Aorta (tissue), 5 donors: ENCODE results near the gene PIEZO2. TPM values are rescaled to one million over a fixed set of nuclear protein-coding genes. Genes with fewer than 3 reads are reported as not detected.
"Not testable (repeated sequence)": the region's sequence is repeated elsewhere in the genome, so short reads cannot be mapped to it uniquely, and the experiment has no call there.

ENCODE experiments used
- ATAC-seq: fragments of 200-7000 bp; cut with Tn5 transposase; one replicate; pipeline ENCODE4 v1.9.1; 2022; ENCODE audit warnings: moderate library complexity; ENCODE audit not compliant: low FRiP score
- DNase-seq, 2 donors: peaks; one replicate each; pipeline ENCODE4 v3.0.0-alpha.2; 2020
- H3K27ac ChIP-seq, 2 donors: one replicate each; pipeline ENCODE4 v1.5.1; 2013; ENCODE audit warnings: low read length in 2 of 2, mild to moderate bottlenecking in 2 of 2, moderate library complexity in 2 of 2, control low read depth in 1 of 2, inconsistent platforms in 1 of 2, low read depth in 1 of 2
- H3K27me3 ChIP-seq, 2 donors: one replicate each; pipeline ENCODE4 v1.6.1; 2013; ENCODE audit warnings: control low read depth in 1 of 2, low read length in 1 of 2, mild to moderate bottlenecking in 1 of 2, moderate library complexity in 1 of 2; ENCODE audit not compliant: insufficient read depth in 2 of 2, control insufficient read depth in 1 of 2
- H3K36me3 ChIP-seq, 2 donors: one replicate each; pipeline ENCODE4 v1.6.1; 2013; ENCODE audit warnings: control low read depth in 1 of 2, low read length in 1 of 2, mild to moderate bottlenecking in 1 of 2; ENCODE audit not compliant: insufficient read depth in 2 of 2, control insufficient read depth in 1 of 2
- H3K4me1 ChIP-seq, 2 donors: one replicate each; pipeline ENCODE4 v1.6.1; 2013; ENCODE audit warnings: low read length in 2 of 2, control low read depth in 1 of 2, mild to moderate bottlenecking in 1 of 2, moderate library complexity in 1 of 2; ENCODE audit not compliant: insufficient read depth in 2 of 2, control insufficient read depth in 1 of 2
- H3K4me3 ChIP-seq, 2 donors: one replicate each; pipeline ENCODE4 v1.5.1; 2013; ENCODE audit warnings: low read length in 2 of 2, control low read depth in 1 of 2, mild to moderate bottlenecking in 1 of 2
- H3K9me3 ChIP-seq: one replicate; pipeline ENCODE4 v1.6.1; 2013; ENCODE audit warnings: mild to moderate bottlenecking, low read length; ENCODE audit not compliant: control insufficient read depth
- WGBS, 2 donors: extraction: QIAGEN DNeasy Blood & Tissue Kit; methylation state at CpG; one replicate each; pipeline ENCODE4 v1.1.7; 2013; 5-methylcytosine and 5-hydroxymethylcytosine counted together
- intact Hi-C, 2 donors: fragments of 100-400 bp; cut with DNase I; formaldehyde crosslinking; loops; one replicate each; pipeline versions ENCODE4 v1.14.2 to v1.15.0; 2022
- polyA plus RNA-seq, 2 donors: library from polyadenylated mRNA; stranded (reverse); fragments of 200-250 nt; gene quantifications; one replicate each; pipeline ENCODE4 v1.2.3, GENCODE V29; 2013
- total RNA-seq, 2 donors: library from RNA; stranded (reverse); fragmentation: NEBNext Ultra II Directional; extraction: Animal tissue kit (Norgen Biotek cat#: 25700); gene quantifications; one replicate each; pipeline ENCODE4 v1.2.1, GENCODE V29; 2021
- donor health status: healthy with polysubstance abuse.
- donor health status: Bipolar disorder and iron deficiency.
- donor health status: DM: no; HTN: no; CAD: no.
- donor health status: DM: no; HTN: no; CAD: no.
- donor health status: DM: yes; HTN: yes; CAD: no.

The PIEZO2 gene
- total and polyA plus RNA-seq, 4 donors = 0.50 to 8.8 (median 1.6) TPM

DNA sequence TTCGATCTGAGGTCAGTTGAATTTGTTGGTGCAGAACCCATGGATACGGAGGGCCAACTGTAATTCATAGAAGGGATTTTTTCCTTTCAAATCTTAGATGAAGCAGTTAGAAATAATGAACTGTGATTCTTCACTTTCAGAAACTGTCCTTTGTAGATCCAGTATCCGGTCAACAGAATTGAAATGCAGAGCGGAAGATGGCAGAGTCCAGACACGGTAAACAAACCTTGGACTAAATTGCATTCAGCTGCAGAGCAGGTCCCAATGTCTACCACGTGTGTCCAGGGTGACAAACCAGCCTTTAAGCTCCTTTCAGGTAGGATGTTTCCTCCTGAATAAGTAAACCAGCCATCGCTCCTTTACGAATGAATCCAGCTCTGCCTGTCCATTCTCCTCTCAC, 234.8 kb downstream of the PIEZO2 start:
- H3K27ac ChIP-seq, intact Hi-C loops, H3K27me3 ChIP-seq, H3K4me1 ChIP-seq, H3K4me3 ChIP-seq, H3K9me3 ChIP-seq, DNase-seq, ATAC-seq, H3K36me3 ChIP-seq: not testable (repeated sequence)
- WGBS, 2 donors = 90 to 92% methylated on average over 6 of the region's 8 CpGs

DNA sequence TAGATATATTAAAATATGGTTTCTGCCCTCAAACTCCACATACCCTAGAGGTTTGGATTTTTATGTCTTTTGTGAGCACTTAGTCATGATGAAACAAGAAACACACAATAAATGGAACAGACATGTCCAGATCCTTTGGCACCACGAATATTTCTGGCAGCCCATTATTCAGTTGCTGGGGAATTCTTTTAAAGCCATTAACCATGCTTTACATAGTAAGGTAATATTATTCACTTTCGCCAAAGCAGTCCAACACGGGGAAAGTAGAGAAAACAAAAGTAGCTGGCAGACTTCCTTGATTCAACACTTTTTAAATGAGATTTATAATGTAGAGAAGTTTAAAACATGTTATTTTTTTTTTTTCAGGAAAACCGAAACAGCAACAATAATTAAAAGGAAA, 235.4 kb downstream of the PIEZO2 start:
- Histone ChIP-seq H3K27ac (no peak overlapping the region), H3K27me3 (no peaks in the 10 kb centered on the region), H3K4me1 (no peaks in the 10 kb centered on the region), H3K9me3 (no peaks in the 10 kb centered on the region), H3K4me3 (no peak overlapping the region), H3K36me3 (no peaks in the 10 kb centered on the region)
- WGBS, 2 donors = 15 to 16% methylated on average over 4 of the region's 4 CpGs
- intact Hi-C loops = no loop called here
- ATAC-seq (no peak), DNase-seq (no peak)

DNA sequence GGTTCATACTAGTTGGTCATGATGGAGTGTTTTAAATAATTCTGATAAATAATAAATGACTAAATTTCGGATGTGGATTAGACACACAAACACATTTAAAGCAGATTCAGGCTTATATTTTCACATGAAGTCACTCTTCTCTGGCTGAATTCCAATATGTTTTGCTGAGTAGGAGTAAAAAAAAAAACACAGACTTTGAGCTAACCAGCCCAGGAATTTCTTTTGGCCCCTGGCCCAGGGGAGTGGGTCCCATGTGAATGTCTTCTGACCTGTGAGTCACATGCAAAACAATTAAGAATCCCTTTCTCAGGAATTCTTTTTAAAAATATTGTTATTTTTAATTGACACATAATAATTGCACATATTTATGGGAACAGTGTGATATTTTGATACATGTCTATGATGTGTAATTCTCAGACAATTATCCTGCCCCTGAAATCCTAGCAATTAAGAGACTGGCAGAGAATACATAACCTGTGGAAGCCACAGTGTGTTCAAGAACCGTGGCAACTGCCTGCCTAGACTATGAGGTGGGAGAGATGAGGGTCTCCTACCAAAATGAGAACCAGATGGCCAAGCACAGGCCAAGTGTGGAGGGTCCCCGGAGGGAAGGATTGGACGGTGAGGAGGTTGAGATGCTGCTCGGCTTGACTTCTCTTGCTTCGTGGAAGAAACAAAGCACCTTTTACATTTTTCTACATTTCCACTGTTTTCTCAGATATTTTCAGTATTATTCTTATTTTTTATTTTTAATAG, 236.4 kb downstream of the PIEZO2 start:
- no peak overlapping the region for H3K27ac ChIP-seq
- H3K4me3 ChIP-seq = no peak overlapping the region
- no peaks in the 10 kb centered on the region for H3K9me3 ChIP-seq
- H3K36me3 ChIP-seq = no peaks in the 10 kb centered on the region
- ATAC-seq = no peak
- no peak for DNase-seq
- H3K4me1 ChIP-seq = no peaks in the 10 kb centered on the region
- 21 to 29% methylated on average over 6 of the region's 6 CpGs for WGBS, 2 donors
- intact Hi-C loops = no loop called here
- H3K27me3 ChIP-seq = no peaks in the 10 kb centered on the region

DNA sequence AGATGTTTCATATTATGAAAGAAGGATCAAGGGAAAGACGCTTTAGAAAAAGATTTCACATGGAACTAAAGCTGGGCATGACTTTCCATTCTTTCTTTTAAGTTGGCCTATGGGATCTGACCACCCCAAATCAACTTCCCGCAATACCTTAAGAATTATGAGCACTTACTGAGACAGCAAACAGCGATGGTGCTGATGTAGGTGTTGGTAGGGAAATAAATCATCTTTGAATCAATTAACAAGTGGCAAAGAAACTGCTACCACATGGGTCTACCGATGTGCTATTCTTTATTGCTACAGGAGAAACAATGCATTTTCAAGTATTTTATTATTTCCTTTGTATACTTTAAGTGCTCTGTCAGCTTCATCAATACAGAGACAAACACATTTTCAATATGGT, 239.6 kb downstream of the PIEZO2 start:
- DNase-seq = no peak
- Histone ChIP-seq H3K27ac (no peak overlapping the region), H3K36me3 (no peaks in the 10 kb centered on the region), H3K9me3 (no peaks in the 10 kb centered on the region), H3K27me3 (no peaks in the 10 kb centered on the region), H3K4me1 (no peaks in the 10 kb centered on the region), H3K4me3 (no peak overlapping the region)
- intact Hi-C loops = no loop called here
- WGBS, 2 donors = 94 to 96% methylated on average over 4 of the region's 4 CpGs
- no peak for ATAC-seq

DNA sequence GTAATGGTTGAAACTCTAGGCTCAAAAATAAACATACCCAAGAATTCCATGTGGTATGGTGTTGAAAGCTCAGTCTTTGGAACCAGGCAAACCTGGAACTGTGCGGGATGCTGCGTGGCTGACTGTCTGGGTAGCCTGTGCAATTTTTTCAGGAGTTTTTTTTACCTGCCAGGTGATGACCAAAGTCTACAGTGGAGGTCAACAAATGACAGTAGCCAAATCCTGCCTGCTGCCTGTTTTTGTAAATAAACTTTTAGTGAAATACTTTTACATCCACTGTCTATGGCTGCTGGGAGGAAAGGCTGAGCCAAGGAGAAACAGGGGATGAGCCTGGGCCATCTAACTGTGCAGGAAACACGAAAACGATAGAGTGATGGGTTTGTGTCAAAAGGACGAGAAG, 240.6 kb downstream of the PIEZO2 start:
- intact Hi-C loops = no loop called here
- WGBS, 2 donors = 83 to 84% methylated on average over 5 of the region's 5 CpGs
- Histone ChIP-seq H3K27ac (no peak overlapping the region), H3K27me3 (no peaks in the 10 kb centered on the region), H3K4me3 (no peak overlapping the region), H3K9me3 (no peaks in the 10 kb centered on the region), H3K36me3 (no peaks in the 10 kb centered on the region), H3K4me1 (no peaks in the 10 kb centered on the region)
- ATAC-seq = no peak
- no peak for DNase-seq

DNA sequence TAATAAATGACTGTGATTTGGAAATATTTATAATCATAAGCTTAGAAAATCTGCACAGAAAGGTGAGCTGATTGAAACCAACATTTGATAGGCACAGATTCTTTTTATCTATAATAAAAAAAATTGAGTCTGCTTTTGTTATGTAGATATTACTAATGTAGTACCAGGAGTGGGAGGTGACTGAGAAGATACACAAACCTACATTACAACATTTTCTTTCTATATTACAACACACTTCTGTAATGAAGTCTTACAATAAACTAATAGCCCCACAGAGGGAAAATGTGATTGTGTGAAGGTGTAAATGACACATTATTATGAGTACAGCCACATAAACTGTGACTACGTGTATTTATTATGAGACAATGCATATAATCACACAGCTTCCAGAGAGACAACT, 241.6 kb downstream of the PIEZO2 start:
- H3K27me3 ChIP-seq = no peaks in the 10 kb centered on the region
- intact Hi-C loops = no loop called here
- ATAC-seq = no peak
- WGBS, 2 donors = 93 to 94% methylated on average over 1 of the region's 1 CpG
- H3K4me1 ChIP-seq = no peaks in the 10 kb centered on the region
- H3K27ac ChIP-seq = no peak overlapping the region
- no peak for DNase-seq
- no peak overlapping the region for H3K4me3 ChIP-seq
- H3K36me3 ChIP-seq = no peaks in the 10 kb centered on the region
- H3K9me3 ChIP-seq = no peaks in the 10 kb centered on the region

DNA sequence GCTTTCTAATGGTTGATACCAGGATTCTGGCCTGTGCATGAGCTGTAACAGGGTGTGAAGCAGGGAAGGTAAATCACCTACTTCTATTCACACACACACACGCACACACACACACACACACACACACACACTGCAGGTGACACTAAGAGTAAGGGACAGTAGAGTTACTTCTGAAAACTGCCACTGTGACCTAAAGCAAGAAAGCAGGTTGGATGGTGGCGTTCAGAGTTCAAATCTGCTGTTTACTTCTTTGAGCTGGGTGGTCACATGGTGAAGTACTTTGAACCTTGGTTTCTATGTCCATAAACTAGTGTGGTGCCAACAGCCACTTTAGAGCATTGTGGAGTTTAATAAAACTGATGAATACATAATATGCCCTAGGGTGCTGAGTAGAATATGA, 248.0 kb downstream of the PIEZO2 start:
- Histone ChIP-seq H3K36me3 (no peaks in the 10 kb centered on the region), H3K27me3 (no peaks in the 10 kb centered on the region), H3K27ac (no peak overlapping the region), H3K9me3 (no peaks in the 10 kb centered on the region), H3K4me1 (no peaks in the 10 kb centered on the region), H3K4me3 (no peak overlapping the region)
- no peak for ATAC-seq
- WGBS, 2 donors = 84 to 93% methylated on average over 2 of the region's 2 CpGs
- DNase-seq = no peak
- intact Hi-C loops = no loop called here

DNA sequence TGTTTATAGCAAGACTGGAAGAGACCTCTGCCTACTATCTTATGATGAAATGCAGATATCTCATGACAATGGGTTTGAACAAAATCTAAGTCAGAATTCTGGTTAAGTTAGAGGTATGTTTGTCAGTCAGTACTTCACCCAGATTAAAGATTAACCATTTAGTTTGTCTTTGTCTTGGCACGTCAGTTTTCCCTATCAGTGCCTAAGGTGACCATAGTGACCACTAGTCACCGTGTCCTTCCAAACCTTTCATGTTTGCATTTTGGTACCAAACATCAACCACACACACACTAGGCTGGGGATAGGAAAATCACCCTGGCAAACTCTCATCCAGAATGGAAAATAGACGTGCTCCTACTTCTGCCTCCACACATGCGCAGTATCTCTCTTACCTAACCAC, 248.9 kb downstream of the PIEZO2 start:
- H3K27ac ChIP-seq = no peak overlapping the region
- intact Hi-C loops = no loop called here
- no peak for ATAC-seq

DNA sequence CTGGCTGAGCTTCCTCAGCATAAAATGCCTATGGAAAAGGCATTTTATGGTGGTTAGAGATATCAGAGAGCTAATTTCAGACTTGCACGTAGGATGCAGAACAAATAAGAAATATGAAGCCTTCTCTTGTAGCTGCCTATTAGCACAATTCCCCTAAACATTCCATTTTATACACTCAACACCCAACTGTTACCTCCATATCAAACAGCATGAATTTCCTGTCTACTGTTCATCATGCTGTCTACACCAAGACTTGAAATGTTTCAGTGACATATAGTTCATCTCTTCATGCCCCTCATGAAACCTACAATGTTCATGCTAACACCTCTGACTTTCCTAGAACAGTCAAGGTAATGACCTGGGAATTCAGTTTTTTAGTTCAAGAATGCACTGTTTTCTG, 249.9 kb downstream of the PIEZO2 start:
- Histone ChIP-seq H3K36me3 (no peaks in the 10 kb centered on the region), H3K4me1 (no peaks in the 10 kb centered on the region), H3K4me3 (no peak overlapping the region), H3K27me3 (no peaks in the 10 kb centered on the region), H3K27ac (no peak overlapping the region), H3K9me3 (no peaks in the 10 kb centered on the region)
- 94% methylated on average over 1 of the region's 1 CpG for WGBS, 2 donors
- ATAC-seq (no peak), DNase-seq (no peak)
- intact Hi-C loops = no loop called here

More for the DNA sequence above, 248.9 kb downstream of the PIEZO2 start:
- H3K4me1 ChIP-seq = no peaks in the 10 kb centered on the region
- no peak for DNase-seq
- H3K27me3 ChIP-seq = no peaks in the 10 kb centered on the region
- H3K4me3 ChIP-seq = no peak overlapping the region
- H3K36me3 ChIP-seq = no peaks in the 10 kb centered on the region
- 78 to 84% methylated on average over 4 of the region's 4 CpGs for WGBS, 2 donors
- H3K9me3 ChIP-seq = no peaks in the 10 kb centered on the region
